Psoas muscle (tissue), 8 donors: ENCODE results near the gene ETV6. TPM values are rescaled to one million over a fixed set of nuclear protein-coding genes. Genes with fewer than 3 reads are reported as not detected.

Experiments used
- ATAC-seq, 4 donors: fragments of 200-7000 bp; cut with Tn5 transposase; one replicate each; pipeline ENCODE4 v1.9.1; 2020; ENCODE audit warnings: moderate library complexity in 3 of 4, mild to moderate bottlenecking in 2 of 4
- DNase-seq, 2 donors: peaks; one replicate each; pipeline ENCODE4 v3.0.0-alpha.2; 2020
- H3K27ac ChIP-seq: fragments of 200-600 bp; one replicate; pipeline ENCODE4 v1.8.0; 2022
- H3K27me3 ChIP-seq, 3 donors: fragments of 200-600 bp in 1 of 3; one replicate each; pipeline versions ENCODE4 v1.6.1 to v1.8.0; 2013 to 2022; ENCODE audit warnings: low read length in 2 of 3, mild to moderate bottlenecking in 2 of 3, moderate library complexity in 1 of 3; ENCODE audit not compliant: insufficient read depth in 3 of 3
- H3K36me3 ChIP-seq, 2 donors: fragments of 200-600 bp in 1 of 2; one replicate each; pipeline versions ENCODE4 v1.6.1 to v1.8.0; 2013 to 2022; ENCODE audit warnings: low read depth in 1 of 2, mild to moderate bottlenecking in 1 of 2, moderate library complexity in 1 of 2; ENCODE audit not compliant: insufficient read depth in 1 of 2
- H3K4me1 ChIP-seq: fragments of 200-600 bp; one replicate; pipeline ENCODE4 v1.8.0; 2022
- H3K4me3 ChIP-seq: fragments of 200-600 bp; one replicate; pipeline ENCODE4 v1.8.0; 2022; ENCODE audit warnings: mild to moderate bottlenecking
- H3K9me3 ChIP-seq: fragments of 200-600 bp; one replicate; pipeline ENCODE4 v1.8.0; 2022
- WGBS, 3 donors: extraction: QIAGEN DNeasy Blood & Tissue Kit; methylation state at CpG; one replicate each; pipeline versions ENCODE4 v1.1.6 to v1.1.7; 2013; 5-methylcytosine and 5-hydroxymethylcytosine counted together
- intact Hi-C, 2 donors: fragments of 100-400 bp; cut with DNase I; formaldehyde crosslinking; loops; one replicate each; pipeline versions ENCODE4 v1.11.0 to v1.14.2; 2022
- polyA plus RNA-seq, 3 donors: library from polyadenylated mRNA; stranded (reverse); fragments of 200-250 nt; gene quantifications; one replicate each; pipeline ENCODE4 v1.2.3, GENCODE V29; 2013
- total RNA-seq, 4 donors: library from RNA; stranded (reverse); fragmentation: NEBNext Ultra II Directional in 2 of 4; extraction: Animal tissue kit (Norgen Biotek cat#: 25700) in 2 of 4; gene quantifications; one replicate each; pipeline versions ENCODE4 v1.2.1 to v1.2.4, GENCODE V29; 2021 to 2023
- TF ChIP-seq, protein P1 (sequence below): fragments of 200-600 bp; IDR thresholded peaks from one replicate; pipeline ENCODE4 v1.8.0; 2022; ENCODE audit warnings: antibody characterized with exemption
- donor health status: healthy with polysubstance abuse.
- donor health status: DM: no; HTN: no; CAD: no; lungs with moderate emphysema.
- donor health status: Bipolar disorder and iron deficiency.
- donor health status: healthy.
- donor health status: DM: yes; HTN: yes; CAD: no.
- donor health status: DM: no; HTN: no; CAD: no.
- donor health status: DM: no; HTN: no; CAD: no.
- donor health status: DM: yes; HTN: yes; CAD: no.

ETV6 gene
- total and polyA plus RNA-seq, 7 donors, result 2.8 to 22.9 (median 4.9) TPM

GRCh38 chr12:11749943-11750690, 100.6 kb downstream of the ETV6 start:
- intact Hi-C loops, result no loop called here
- TF ChIP-seq, protein P1, sequence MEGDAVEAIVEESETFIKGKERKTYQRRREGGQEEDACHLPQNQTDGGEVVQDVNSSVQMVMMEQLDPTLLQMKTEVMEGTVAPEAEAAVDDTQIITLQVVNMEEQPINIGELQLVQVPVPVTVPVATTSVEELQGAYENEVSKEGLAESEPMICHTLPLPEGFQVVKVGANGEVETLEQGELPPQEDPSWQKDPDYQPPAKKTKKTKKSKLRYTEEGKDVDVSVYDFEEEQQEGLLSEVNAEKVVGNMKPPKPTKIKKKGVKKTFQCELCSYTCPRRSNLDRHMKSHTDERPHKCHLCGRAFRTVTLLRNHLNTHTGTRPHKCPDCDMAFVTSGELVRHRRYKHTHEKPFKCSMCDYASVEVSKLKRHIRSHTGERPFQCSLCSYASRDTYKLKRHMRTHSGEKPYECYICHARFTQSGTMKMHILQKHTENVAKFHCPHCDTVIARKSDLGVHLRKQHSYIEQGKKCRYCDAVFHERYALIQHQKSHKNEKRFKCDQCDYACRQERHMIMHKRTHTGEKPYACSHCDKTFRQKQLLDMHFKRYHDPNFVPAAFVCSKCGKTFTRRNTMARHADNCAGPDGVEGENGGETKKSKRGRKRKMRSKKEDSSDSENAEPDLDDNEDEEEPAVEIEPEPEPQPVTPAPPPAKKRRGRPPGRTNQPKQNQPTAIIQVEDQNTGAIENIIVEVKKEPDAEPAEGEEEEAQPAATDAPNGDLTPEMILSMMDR, result no peak
- no peak overlapping the region for H3K27ac ChIP-seq
- H3K4me1 ChIP-seq, result peaks cover 5% of the 10 kb centered on the region
- no peaks in the 10 kb centered on the region for H3K36me3 ChIP-seq
- H3K4me3 ChIP-seq, result no peak overlapping the region
- H3K9me3 ChIP-seq, result no peaks in the 10 kb centered on the region
- DNase-seq, result no peak
- ATAC-seq, result no peak
- 85 to 96% (median 89%) methylated on average over 11 of the region's 11 CpGs for WGBS, 3 donors
- H3K27me3 ChIP-seq, result no peaks in the 10 kb centered on the region

GRCh38 chr12:11752403-11753149, 103.1 kb downstream of the ETV6 start:
- no peak for ATAC-seq

DNA sequence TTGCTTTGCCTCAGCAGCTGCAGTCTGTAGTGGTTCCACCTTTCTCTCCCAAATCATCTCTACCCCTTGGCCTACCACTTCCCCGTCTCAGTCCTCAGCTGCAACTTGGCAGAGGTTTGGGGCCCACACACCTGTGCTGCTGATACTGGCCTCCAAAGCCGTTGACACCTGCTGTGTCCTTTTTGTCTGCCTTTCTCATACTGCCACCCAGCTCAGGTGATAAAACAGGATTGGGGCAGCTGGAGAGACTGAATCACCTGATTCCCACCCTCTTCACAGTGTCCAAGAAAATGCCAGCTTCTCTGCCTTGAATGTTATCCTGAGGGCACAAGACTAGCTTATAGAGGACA, 103.7 kb downstream of the ETV6 start:
- ATAC-seq (no peak), DNase-seq (no peak)
- intact Hi-C loops, result no loop called here
- peaks cover 35% of the 10 kb centered on the region for H3K4me1 ChIP-seq
- no peaks in the 10 kb centered on the region for H3K9me3 ChIP-seq
- TF ChIP-seq, protein P1, result no peak
- H3K36me3 ChIP-seq, result no peaks in the 10 kb centered on the region
- H3K27me3 ChIP-seq, result no peaks in the 10 kb centered on the region
- H3K27ac ChIP-seq, result no peak overlapping the region
- H3K4me3 ChIP-seq, result no peak overlapping the region
- 67 to 86% (median 75%) methylated on average over 2 of the region's 2 CpGs for WGBS, 3 donors

More at GRCh38 chr12:11752403-11753149, 103.1 kb downstream of the ETV6 start:
- TF ChIP-seq, protein P1, result no peak
- H3K27me3 ChIP-seq, result no peaks in the 10 kb centered on the region
- H3K4me1 ChIP-seq, result peaks cover 30% of the 10 kb centered on the region
- no peaks in the 10 kb centered on the region for H3K36me3 ChIP-seq
- H3K27ac ChIP-seq, result no peak overlapping the region
- no peak for DNase-seq
- H3K4me3 ChIP-seq, result no peak overlapping the region
- H3K9me3 ChIP-seq, result no peaks in the 10 kb centered on the region
- 93 to 94% (median 93%) methylated on average over 21 of the region's 21 CpGs for WGBS, 3 donors
- intact Hi-C loops, result no loop called here

DNA sequence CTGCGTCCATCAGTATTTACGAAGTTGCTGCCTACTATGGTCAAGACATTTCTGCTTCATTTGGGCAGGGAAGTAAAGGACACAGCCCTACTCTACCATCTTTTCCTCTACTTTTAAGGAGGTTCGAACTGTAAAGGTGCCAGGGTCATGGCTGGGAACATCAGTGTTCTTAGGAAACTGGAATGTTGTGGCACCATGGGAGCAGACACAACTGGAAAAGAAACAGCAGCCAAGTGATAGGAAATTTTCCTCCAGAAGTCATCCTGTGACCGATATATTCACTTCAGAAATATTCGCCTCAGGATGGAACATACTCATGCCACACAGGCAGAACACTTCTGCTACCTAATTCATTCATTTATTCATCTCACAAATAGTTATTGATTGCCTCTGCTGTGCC, 104.4 kb downstream of the ETV6 start:
- Histone ChIP-seq H3K4me3 (no peak overlapping the region), H3K4me1 (peaks cover 42% of the 10 kb centered on the region), H3K27ac (no peak overlapping the region), H3K27me3 (no peaks in the 10 kb centered on the region), H3K9me3 (no peaks in the 10 kb centered on the region), H3K36me3 (no peaks in the 10 kb centered on the region)
- intact Hi-C loops, result no loop called here
- ATAC-seq (no peak), DNase-seq (no peak)
- TF ChIP-seq, protein P1, result no peak
- 85 to 92% (median 92%) methylated on average over 5 of the region's 5 CpGs for WGBS, 3 donors
